ENCODE results near the gene PTPN14. TPM values are rescaled to one million over a fixed set of nuclear protein-coding genes. Genes with fewer than 3 reads are reported as not detected.

The PTPN14 gene
- total RNA-seq, 1 experiment from 2014 or later = 76.4 TPM

DNA sequence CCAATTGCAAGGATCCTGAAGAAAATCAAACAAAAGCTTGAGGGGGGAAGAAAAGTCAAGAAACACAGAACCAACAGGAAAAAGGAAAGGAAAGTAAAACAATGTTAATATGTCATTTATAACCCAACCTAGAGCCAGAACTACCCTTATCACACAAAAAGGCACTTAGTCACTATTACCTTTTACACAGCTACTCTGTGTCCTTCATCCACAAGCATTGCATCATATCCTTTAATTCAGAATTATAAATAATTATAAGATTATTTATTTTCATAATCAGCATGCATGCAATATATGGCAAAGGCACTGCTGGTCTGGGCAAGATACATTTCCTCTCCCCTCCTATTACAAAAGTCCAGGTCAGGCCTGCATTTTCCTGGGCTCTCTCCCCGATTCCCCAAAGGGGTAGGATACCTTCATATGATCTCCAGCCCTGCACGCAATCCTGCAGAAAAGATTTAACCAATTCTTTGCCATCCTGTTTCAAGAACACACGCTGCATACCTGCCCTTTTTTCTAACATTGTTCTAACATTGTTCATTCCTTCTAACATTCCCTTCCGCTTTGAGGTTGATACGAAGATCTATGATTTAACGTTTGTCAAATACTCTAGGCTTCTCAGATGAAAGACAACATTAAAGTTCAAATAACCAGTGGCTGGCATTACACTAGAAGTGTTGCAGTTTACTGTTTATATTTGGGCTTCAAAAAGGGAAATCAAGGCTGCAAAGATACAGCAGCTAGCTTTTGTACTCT lies 4.3 kb downstream of the PTPN14 start:
- H3K4me1 ChIP-seq (ENCODE audit: insufficient read depth, low read length) = peaks cover 10% of the 10 kb centered on the region
- Mint-ChIP-seq H3K27ac (no peak overlapping the region), H3K4me3 (no peak overlapping the region)

More for the DNA sequence above, 4.3 kb downstream of the PTPN14 start:
- H3K79me2 ChIP-seq (ENCODE audit: insufficient read depth, low read length) = peaks cover 58% of the 10 kb centered on the region; the same call in 1 of the 2 replicates
- H3K27me3 ChIP-seq (ENCODE audit: insufficient read depth, low read length) = no peaks in the 10 kb centered on the region
- peaks cover 20% of the 10 kb centered on the region for H3K23me2 ChIP-seq (ENCODE audit: insufficient read length, low read depth, low read length, poor library complexity, severe bottlenecking)
- H3K4me1 Mint-ChIP-seq = peaks cover 39 to 55% of the 10 kb centered on the region in 2 experiments
- no peak overlapping the region for H3T11ph ChIP-seq (ENCODE audit: low read length)
- H4K20me1 ChIP-seq (ENCODE audit: control insufficient read depth, insufficient read depth, insufficient read length) = no peaks in the 10 kb centered on the region
- WGBS (ENCODE audit: extremely low coverage, insufficient read length, low lambda C conversion rate) = no CpG with 5 or more reads among the region's 6 CpGs
- no peaks in the 10 kb centered on the region for H3K9me3 ChIP-seq (ENCODE audit: control insufficient read depth, low read depth, low read length)
- H3K14ac ChIP-seq (ENCODE audit: insufficient read depth, low read length) = no peak overlapping the region
- no peak overlapping the region for H4K91ac ChIP-seq (ENCODE audit: insufficient read length, low read depth, low read length)
- no peak overlapping the region for H3K27ac ChIP-seq (ENCODE audit: insufficient read length, low read depth, low read length)
- H3K79me1 ChIP-seq (ENCODE audit: insufficient read depth, low read depth, low read length, poor library complexity, severe bottlenecking) = peaks cover 4% of the 10 kb centered on the region
- no peak overlapping the region for H3K4me2 ChIP-seq (ENCODE audit: insufficient read depth, insufficient read length, low read length)
- H4K5ac ChIP-seq (ENCODE audit: insufficient read length, low read depth, low read length) = no peak overlapping the region
- no peak overlapping the region for H3K9ac ChIP-seq (ENCODE audit: extremely low read depth, insufficient read length, low read length)
- no peak overlapping the region for H3K4ac ChIP-seq (ENCODE audit: low read depth, low read length)
- no peak overlapping the region for H2BK15ac ChIP-seq (ENCODE audit: low read depth, low read length)
- no peak overlapping the region for H2BK12ac ChIP-seq (ENCODE audit: insufficient read length, low read depth, low read length)
- DNase-seq = no peak
- no peak overlapping the region for H2AK5ac ChIP-seq (ENCODE audit: insufficient read length, low read length)
- H2BK5ac ChIP-seq (ENCODE audit: insufficient read length, low read length) = no peak overlapping the region
- no peaks in the 10 kb centered on the region for H3K27me3 Mint-ChIP-seq (ENCODE audit: low read depth)
- H3K23ac ChIP-seq (ENCODE audit: insufficient read length, low read depth, low read length) = no peak overlapping the region
- TF ChIP-seq, protein P1, sequence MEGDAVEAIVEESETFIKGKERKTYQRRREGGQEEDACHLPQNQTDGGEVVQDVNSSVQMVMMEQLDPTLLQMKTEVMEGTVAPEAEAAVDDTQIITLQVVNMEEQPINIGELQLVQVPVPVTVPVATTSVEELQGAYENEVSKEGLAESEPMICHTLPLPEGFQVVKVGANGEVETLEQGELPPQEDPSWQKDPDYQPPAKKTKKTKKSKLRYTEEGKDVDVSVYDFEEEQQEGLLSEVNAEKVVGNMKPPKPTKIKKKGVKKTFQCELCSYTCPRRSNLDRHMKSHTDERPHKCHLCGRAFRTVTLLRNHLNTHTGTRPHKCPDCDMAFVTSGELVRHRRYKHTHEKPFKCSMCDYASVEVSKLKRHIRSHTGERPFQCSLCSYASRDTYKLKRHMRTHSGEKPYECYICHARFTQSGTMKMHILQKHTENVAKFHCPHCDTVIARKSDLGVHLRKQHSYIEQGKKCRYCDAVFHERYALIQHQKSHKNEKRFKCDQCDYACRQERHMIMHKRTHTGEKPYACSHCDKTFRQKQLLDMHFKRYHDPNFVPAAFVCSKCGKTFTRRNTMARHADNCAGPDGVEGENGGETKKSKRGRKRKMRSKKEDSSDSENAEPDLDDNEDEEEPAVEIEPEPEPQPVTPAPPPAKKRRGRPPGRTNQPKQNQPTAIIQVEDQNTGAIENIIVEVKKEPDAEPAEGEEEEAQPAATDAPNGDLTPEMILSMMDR (conservative IDR thresholded peaks at IDR 0.05) = no peak
- no peaks in the 10 kb centered on the region; a peak in 2 of 5 replicates for H3K9me3 Mint-ChIP-seq
- no peak overlapping the region for H2AFZ ChIP-seq (ENCODE audit: low read length)
- H4K8ac ChIP-seq (replicated peaks; ENCODE audit: insufficient read length, low read depth, low read length) = no peak overlapping the region
- H2BK120ac ChIP-seq (ENCODE audit: low read depth, low read length, poor library complexity, severe bottlenecking) = no peak overlapping the region
- H3K18ac ChIP-seq (ENCODE audit: insufficient read length, low read depth, low read length) = no peak overlapping the region
- H3K36me3 Mint-ChIP-seq (ENCODE audit: insufficient read depth in 1 of 3, low read depth in 3 of 3) = 0 out of 7 replicates have a peak, but pooled peaks cover 0 to 2% (median 0%) of the 10 kb centered on the region in 3 experiments
- no peak overlapping the region for H3K56ac ChIP-seq (ENCODE audit: insufficient read length, low read depth, low read length)
- no peak overlapping the region for H2BK20ac ChIP-seq (ENCODE audit: low read depth, low read length, poor library complexity, severe bottlenecking)
